Right lobe of liver (tissue), 4 donors: ENCODE results near the gene KLC1.

Experiments used
- POLR2A ChIP-seq: fragments of 450-650 bp; IDR thresholded peaks from one replicate; pipeline ENCODE4 v1.6.1; 2017; ENCODE audit warnings: antibody characterized with exemption, mild to moderate bottlenecking
- TF ChIP-seq, protein P1 (sequence below), 4 donors: fragments of 200-600 bp in 3 of 4; fragments of 450-650 bp in 1 of 4; IDR thresholded peaks; one replicate each; pipeline versions ENCODE4 v1.5.1 to v1.8.0; 2016 to 2022; ENCODE audit warnings: antibody characterized with exemption in 4 of 4, mild to moderate bottlenecking in 2 of 4
- donor health status: DM: no; HTN: no; CAD: no.
- donor health status: DM: no; HTN: no; CAD: no.
- donor health status: DM: no; HTN: yes; CAD: no.

DNA sequence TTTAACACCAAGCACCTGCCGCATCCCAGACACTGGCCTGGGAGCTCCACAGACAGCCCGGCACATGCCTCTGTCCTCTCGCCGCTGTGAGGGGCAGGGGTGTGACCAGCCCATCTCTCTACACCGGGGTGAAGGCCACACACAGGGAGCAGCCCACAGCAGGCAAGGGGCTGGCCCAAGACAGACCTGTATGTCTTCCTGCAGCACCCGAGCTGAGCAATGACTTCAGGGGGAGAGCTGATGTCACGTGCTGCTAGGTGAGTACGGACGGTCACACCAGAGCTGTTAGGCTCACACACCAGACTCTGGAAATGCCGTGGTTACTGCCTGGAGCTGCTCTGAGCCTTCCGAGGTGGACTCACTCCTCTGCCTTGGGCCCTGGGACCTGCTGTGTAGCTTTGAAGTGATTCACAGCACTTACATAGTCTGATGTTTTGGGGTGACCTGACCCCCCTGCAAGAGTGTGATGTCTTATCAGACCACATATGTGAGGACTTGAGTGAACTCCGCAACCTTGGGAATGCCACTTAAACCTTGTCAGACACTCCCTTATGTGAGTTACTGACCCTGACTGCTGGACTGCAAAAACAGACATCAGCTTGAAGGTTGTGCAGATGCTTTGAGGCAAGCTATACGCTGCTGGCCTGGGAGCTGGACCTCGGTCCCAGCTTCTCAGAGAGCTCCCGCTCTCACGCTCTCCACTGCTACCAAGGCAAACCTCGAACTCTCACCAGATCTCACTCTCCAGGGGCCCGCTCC lies 84.5 kb downstream of the KLC1 start:
- TF ChIP-seq, protein P1, sequence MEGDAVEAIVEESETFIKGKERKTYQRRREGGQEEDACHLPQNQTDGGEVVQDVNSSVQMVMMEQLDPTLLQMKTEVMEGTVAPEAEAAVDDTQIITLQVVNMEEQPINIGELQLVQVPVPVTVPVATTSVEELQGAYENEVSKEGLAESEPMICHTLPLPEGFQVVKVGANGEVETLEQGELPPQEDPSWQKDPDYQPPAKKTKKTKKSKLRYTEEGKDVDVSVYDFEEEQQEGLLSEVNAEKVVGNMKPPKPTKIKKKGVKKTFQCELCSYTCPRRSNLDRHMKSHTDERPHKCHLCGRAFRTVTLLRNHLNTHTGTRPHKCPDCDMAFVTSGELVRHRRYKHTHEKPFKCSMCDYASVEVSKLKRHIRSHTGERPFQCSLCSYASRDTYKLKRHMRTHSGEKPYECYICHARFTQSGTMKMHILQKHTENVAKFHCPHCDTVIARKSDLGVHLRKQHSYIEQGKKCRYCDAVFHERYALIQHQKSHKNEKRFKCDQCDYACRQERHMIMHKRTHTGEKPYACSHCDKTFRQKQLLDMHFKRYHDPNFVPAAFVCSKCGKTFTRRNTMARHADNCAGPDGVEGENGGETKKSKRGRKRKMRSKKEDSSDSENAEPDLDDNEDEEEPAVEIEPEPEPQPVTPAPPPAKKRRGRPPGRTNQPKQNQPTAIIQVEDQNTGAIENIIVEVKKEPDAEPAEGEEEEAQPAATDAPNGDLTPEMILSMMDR (IDR thresholded peaks at IDR 0.05) = no peak
- TF ChIP-seq POLR2A = no peak
